Colonic mucosa (tissue), 4 donors: Measurements from ENCODE around the gene UNC93B1. TPM values are rescaled to one million over a fixed set of nuclear protein-coding genes. Genes with fewer than 3 reads are reported as not detected.

ENCODE experiments used
- DNase-seq: peaks from one replicate; pipeline ENCODE4 v3.0.0-alpha.2; 2020
- H3K27ac ChIP-seq: fragments of 200-600 bp; one replicate; pipeline ENCODE4 v1.8.0; 2021
- H3K27me3 ChIP-seq: fragments of 200-600 bp; one replicate; pipeline ENCODE4 v1.8.0; 2021
- H3K36me3 ChIP-seq: fragments of 200-600 bp; one replicate; pipeline ENCODE4 v1.8.0; 2021
- H3K4me1 ChIP-seq: fragments of 200-600 bp; one replicate; pipeline ENCODE4 v1.8.0; 2021; ENCODE audit warnings: mild to moderate bottlenecking
- H3K4me3 ChIP-seq: fragments of 200-600 bp; one replicate; pipeline ENCODE4 v1.8.0; 2021
- H3K9ac ChIP-seq, 2 donors: one replicate each; pipeline ENCODE4 v1.7.0; 2013; ENCODE audit warnings: control low read depth in 2 of 2, low read depth in 2 of 2, low read length in 2 of 2
- H3K9me3 ChIP-seq: fragments of 200-600 bp; one replicate; pipeline ENCODE4 v1.8.0; 2021
- intact Hi-C: fragments of 100-400 bp; cut with DNase I; formaldehyde crosslinking; loops from one replicate; pipeline ENCODE4 v1.14.1; 2022
- total RNA-seq, 2 donors: library from RNA; stranded (reverse); fragmentation: NEBNext Ultra II Directional in 1 of 2; extraction: Animal tissue kit (Norgen Biotek cat#: 25700) in 1 of 2; gene quantifications; one replicate each; pipeline ENCODE4 v1.2.1, GENCODE V29; 2021
- TF ChIP-seq, protein P1 (sequence below): fragments of 200-600 bp; IDR thresholded peaks from one replicate; pipeline ENCODE4 v1.8.0; 2022; ENCODE audit warnings: antibody characterized with exemption, mild to moderate bottlenecking
- donor health status: healthy.
- donor health status: DM: no; HTN: no; CAD: no.
- donor health status: DM: no; HTN: no; CAD: no.

Gene UNC93B1
- total RNA-seq, 2 donors from 2014 or later: 46.3 to 55.4 TPM

- peak overlapping the region; percentile 55 for H3K27ac ChIP-seq
- peak overlapping the region in 1 of 2 donors; percentile 8 for H3K9ac ChIP-seq
- no peak overlapping the region for H3K4me3 ChIP-seq
- peaks cover 7% of the 10 kb centered on the region for H3K4me1 ChIP-seq
- no peak for DNase-seq
- TF ChIP-seq, protein P1, sequence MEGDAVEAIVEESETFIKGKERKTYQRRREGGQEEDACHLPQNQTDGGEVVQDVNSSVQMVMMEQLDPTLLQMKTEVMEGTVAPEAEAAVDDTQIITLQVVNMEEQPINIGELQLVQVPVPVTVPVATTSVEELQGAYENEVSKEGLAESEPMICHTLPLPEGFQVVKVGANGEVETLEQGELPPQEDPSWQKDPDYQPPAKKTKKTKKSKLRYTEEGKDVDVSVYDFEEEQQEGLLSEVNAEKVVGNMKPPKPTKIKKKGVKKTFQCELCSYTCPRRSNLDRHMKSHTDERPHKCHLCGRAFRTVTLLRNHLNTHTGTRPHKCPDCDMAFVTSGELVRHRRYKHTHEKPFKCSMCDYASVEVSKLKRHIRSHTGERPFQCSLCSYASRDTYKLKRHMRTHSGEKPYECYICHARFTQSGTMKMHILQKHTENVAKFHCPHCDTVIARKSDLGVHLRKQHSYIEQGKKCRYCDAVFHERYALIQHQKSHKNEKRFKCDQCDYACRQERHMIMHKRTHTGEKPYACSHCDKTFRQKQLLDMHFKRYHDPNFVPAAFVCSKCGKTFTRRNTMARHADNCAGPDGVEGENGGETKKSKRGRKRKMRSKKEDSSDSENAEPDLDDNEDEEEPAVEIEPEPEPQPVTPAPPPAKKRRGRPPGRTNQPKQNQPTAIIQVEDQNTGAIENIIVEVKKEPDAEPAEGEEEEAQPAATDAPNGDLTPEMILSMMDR: no peak
- H3K9me3 ChIP-seq: no peaks in the 10 kb centered on the region
- no peaks in the 10 kb centered on the region for H3K36me3 ChIP-seq
- intact Hi-C loops: no loop called here
- H3K27me3 ChIP-seq: no peaks in the 10 kb centered on the region
These were observed 11.1 kb upstream of the UNC93B1 start for GRCh38 chr11:68014947-68015447.

- H3K27me3 ChIP-seq: no peaks in the 10 kb centered on the region
- H3K9ac ChIP-seq: peak overlapping the region; percentile 27 to 70
- intact Hi-C loops: no loop called here
- TF ChIP-seq, protein P1: no peak
- peak; percentile 80 for DNase-seq
- peaks cover 7% of the 10 kb centered on the region for H3K4me1 ChIP-seq
- no peaks in the 10 kb centered on the region for H3K9me3 ChIP-seq
- no peaks in the 10 kb centered on the region for H3K36me3 ChIP-seq
- H3K27ac ChIP-seq: peak overlapping the region; percentile 55
- H3K4me3 ChIP-seq: no peak overlapping the region
These were observed 10.5 kb upstream of the UNC93B1 start for GRCh38 chr11:68014157-68014946.

- no peak overlapping the region for H3K9ac ChIP-seq
These were observed 9.8 kb upstream of the UNC93B1 start for GRCh38 chr11:68013611-68014156.

GRCh38 chr11:68012843-68013610 lies 9.1 kb upstream of the UNC93B1 start:
- DNase-seq: no peak
- H3K4me3 ChIP-seq: no peak overlapping the region
- H3K9ac ChIP-seq: no peak overlapping the region
- intact Hi-C loops: no loop called here
- peaks cover 12% of the 10 kb centered on the region for H3K4me1 ChIP-seq
- H3K27me3 ChIP-seq: no peaks in the 10 kb centered on the region
- H3K36me3 ChIP-seq: no peaks in the 10 kb centered on the region
- TF ChIP-seq, protein P1: no peak
- no peak overlapping the region for H3K27ac ChIP-seq
- H3K9me3 ChIP-seq: no peaks in the 10 kb centered on the region

More at GRCh38 chr11:68013611-68014156, 9.8 kb upstream of the UNC93B1 start:
- Histone ChIP-seq H3K27me3 (no peaks in the 10 kb centered on the region), H3K4me1 (peaks cover 7% of the 10 kb centered on the region), H3K36me3 (no peaks in the 10 kb centered on the region), H3K27ac (no peak overlapping the region), H3K4me3 (no peak overlapping the region), H3K9me3 (no peaks in the 10 kb centered on the region)
- intact Hi-C loops: no loop called here
- TF ChIP-seq, protein P1: no peak
- no peak for DNase-seq

- DNase-seq: no peak
- no peak overlapping the region for H3K27ac ChIP-seq
- no peaks in the 10 kb centered on the region for H3K9me3 ChIP-seq
- TF ChIP-seq, protein P1: no peak
- H3K4me1 ChIP-seq: peaks cover 13% of the 10 kb centered on the region
- no peaks in the 10 kb centered on the region for H3K36me3 ChIP-seq
- H3K4me3 ChIP-seq: no peak overlapping the region
- intact Hi-C loops: no loop called here
- peak overlapping the region; percentile 44 to 94 for H3K9ac ChIP-seq
- no peaks in the 10 kb centered on the region for H3K27me3 ChIP-seq
These were observed 8.3 kb upstream of the UNC93B1 start for GRCh38 chr11:68012044-68012842.
